NOMO-1 (cell line): ENCODE data around the gene KCNMB4.
"Not testable (repeated sequence)": the region's sequence is repeated elsewhere in the genome, so short reads cannot be mapped to it uniquely, and the experiment has no call there.

ENCODE experiments used
- DNase-seq, 2 experiments: peaks; one replicate each; lab custom pipeline; 2025; ENCODE audit not compliant: unreplicated experiment in 2 of 2; lab: John Stamatoyannopoulos, UW

Gene KCNMB4

GRCh38 chr12:70367258-70368141 is 1.4 kb downstream of the KCNMB4 start:
- DNase-seq = no peak

GRCh38 chr12:70372881-70373280 is 6.8 kb downstream of the KCNMB4 start:
- DNase-seq = no peak

- DNase-seq = no peak
Observed at GRCh38 chr12:70379846-70380245, 13.8 kb downstream of the KCNMB4 start.

GRCh38 chr12:70383484-70383883 is 17.4 kb downstream of the KCNMB4 start:
- DNase-seq = no peak

GRCh38 chr12:70383886-70384285 is 17.8 kb downstream of the KCNMB4 start:
- no peak for DNase-seq

- DNase-seq = no peak
Observed at GRCh38 chr12:70386771-70387170, 20.7 kb downstream of the KCNMB4 start.

- DNase-seq = no peak
Observed at GRCh38 chr12:70389678-70390077, 23.6 kb downstream of the KCNMB4 start.

- not testable (repeated sequence) for DNase-seq
Observed at GRCh38 chr12:70392631-70393030, 26.5 kb downstream of the KCNMB4 start.

- no peak for DNase-seq
Observed at GRCh38 chr12:70393787-70394499, 27.9 kb downstream of the KCNMB4 start.

- DNase-seq = no peak
Observed at GRCh38 chr12:70398002-70398401, 31.9 kb downstream of the KCNMB4 start.

- no peak for DNase-seq
Observed at GRCh38 chr12:70398862-70399261, 32.8 kb downstream of the KCNMB4 start.

GRCh38 chr12:70399311-70399710 is 33.2 kb downstream of the KCNMB4 start:
- no peak for DNase-seq

GRCh38 chr12:70400124-70400523 is 34.0 kb downstream of the KCNMB4 start:
- DNase-seq = no peak

GRCh38 chr12:70402597-70402996 is 36.5 kb downstream of the KCNMB4 start:
- no peak for DNase-seq

GRCh38 chr12:70403826-70404225 is 37.7 kb downstream of the KCNMB4 start:
- no peak for DNase-seq

- no peak for DNase-seq
Observed at GRCh38 chr12:70408004-70408790, 42.1 kb downstream of the KCNMB4 start.

GRCh38 chr12:70415987-70416386 is 49.9 kb downstream of the KCNMB4 start:
- no peak for DNase-seq

GRCh38 chr12:70417121-70417520 is 51.0 kb downstream of the KCNMB4 start:
- no peak for DNase-seq

GRCh38 chr12:70418101-70418500 is 52.0 kb downstream of the KCNMB4 start:
- DNase-seq = no peak

GRCh38 chr12:70422631-70423030 is 56.5 kb downstream of the KCNMB4 start:
- DNase-seq = no peak

GRCh38 chr12:70426620-70427019 is 60.5 kb downstream of the KCNMB4 start:
- no peak for DNase-seq
